H1 (cell line): ENCODE measurements around the gene PDZRN4.

Source experiments
- CREB1 ChIP-seq: IDR thresholded peaks from 2 replicates; pipeline ENCODE4 v1.6.1; 2012; ENCODE audit warnings: inconsistent platforms
- CTCF ChIP-seq, 3 experiments: IDR thresholded peaks; 1 replicate in 2 of 3; 2 replicates in 1 of 3; pipeline versions ENCODE4 v1.5.1 to v1.6.1; 2011; ENCODE audit warnings: low read length in 3 of 3, mild to moderate bottlenecking in 3 of 3, inconsistent platforms in 2 of 3, low read depth in 1 of 3, moderate library complexity in 1 of 3; ENCODE audit not compliant: insufficient read depth in 1 of 3; ENCODE audit errors: control extremely low read depth in 1 of 3
- KDM1A ChIP-seq: fragments of 200-600, 300-600 bp; sonication (generic); IDR thresholded peaks from 2 replicates; pipeline ENCODE4 v1.7.1; 2016; ENCODE audit warnings: mild to moderate bottlenecking, low read length, borderline replicate concordance
- POLR2A ChIP-seq, 2 experiments: IDR thresholded peaks; 1 replicate in 1 of 2; 2 replicates in 1 of 2; pipeline ENCODE4 v1.6.1; 2011; ENCODE audit warnings: low read depth in 2 of 2, low read length in 2 of 2, mild to moderate bottlenecking in 2 of 2; ENCODE audit errors: control extremely low read depth in 1 of 2
- POLR2AphosphoS5 ChIP-seq: IDR thresholded peaks from 2 replicates; pipeline ENCODE4 v1.6.1; 2011; ENCODE audit warnings: low read depth, low read length
- SAP30 ChIP-seq: fragments of 300-600 bp; sonication (generic); IDR thresholded peaks from 2 replicates; pipeline ENCODE4 v1.7.1; 2012; ENCODE audit warnings: low read length, moderate library complexity, mild to moderate bottlenecking, inconsistent platforms; ENCODE audit not compliant: insufficient read depth, insufficient replicate concordance
- SIN3A ChIP-seq, 2 experiments: IDR thresholded peaks in 1 of 2; conservative IDR thresholded peaks in 1 of 2; 2 replicates each; pipeline ENCODE4 v1.6.1; 2011 to 2012; ENCODE audit warnings: low read length in 2 of 2, improper control_type of control experiment in 1 of 2, low read depth in 1 of 2, mild to moderate bottlenecking in 1 of 2
- SP1 ChIP-seq: IDR thresholded peaks from 2 replicates; pipeline ENCODE4 v1.6.1; 2011; ENCODE audit warnings: low read depth, low read length
- SP2 ChIP-seq: IDR thresholded peaks from 2 replicates; pipeline ENCODE4 v1.6.1; 2012; ENCODE audit warnings: mild to moderate bottlenecking, low read length, inconsistent platforms
- SRF ChIP-seq: IDR thresholded peaks from 2 replicates; pipeline ENCODE4 v1.6.1; 2011; ENCODE audit warnings: mild to moderate bottlenecking, low read depth, low read length, moderate library complexity
- TF ChIP-seq, protein P1 (sequence below): IDR thresholded peaks from 2 replicates; pipeline ENCODE4 v1.6.1; 2012; ENCODE audit warnings: inconsistent platforms

GRCh38 chr12:41362510-41362909 lies 174.4 kb downstream of the PDZRN4 start:
- TF ChIP-seq POLR2AphosphoS5, result no peak
- no peak for TF ChIP-seq SIN3A (conservative IDR thresholded peaks at IDR 0.05 in 1 of 2, IDR thresholded peaks at IDR 0.05 in 1 of 2; ENCODE audit: low read depth in 1 of 2, low read length in 2 of 2)
- TF ChIP-seq SP2, result no peak
- no peak for TF ChIP-seq CTCF (IDR thresholded peaks at IDR 0.05; ENCODE audit: control extremely low read depth in 1 of 3, insufficient read depth in 1 of 3, low read depth in 1 of 3, low read length in 3 of 3)
- TF ChIP-seq CREB1, result no peak
- no peak for TF ChIP-seq POLR2A (IDR thresholded peaks at IDR 0.05; ENCODE audit: control extremely low read depth in 1 of 2, low read depth in 2 of 2, low read length in 2 of 2)
- no peak for TF ChIP-seq SP1
- TF ChIP-seq, protein P1, sequence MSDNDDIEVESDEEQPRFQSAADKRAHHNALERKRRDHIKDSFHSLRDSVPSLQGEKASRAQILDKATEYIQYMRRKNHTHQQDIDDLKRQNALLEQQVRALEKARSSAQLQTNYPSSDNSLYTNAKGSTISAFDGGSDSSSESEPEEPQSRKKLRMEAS, result no peak
- TF ChIP-seq SRF, result no peak
- TF ChIP-seq SAP30, result no peak
- no peak for TF ChIP-seq KDM1A
